Osteocyte (in vitro differentiated cells): ENCODE measurements around the gene STUM. TPM values are rescaled to one million over a fixed set of nuclear protein-coding genes. Genes with fewer than 3 reads are reported as not detected.

ENCODE experiments used
- DNase-seq: peaks from one replicate; pipeline ENCODE4 v3.0.0; 2021; ENCODE audit warnings: mixed read lengths; ENCODE audit not compliant: unreplicated experiment; ENCODE audit errors: extremely low spot score
- H3K27ac Mint-ChIP-seq: one replicate; pipeline ENCODE4 v1.8.0; 2021; ENCODE audit warnings: mild to moderate bottlenecking, mixed read lengths; ENCODE audit not compliant: unreplicated experiment
- H3K27me3 Mint-ChIP-seq: one replicate; pipeline ENCODE4 v1.8.0; 2021; ENCODE audit warnings: mixed read lengths; ENCODE audit not compliant: unreplicated experiment
- H3K36me3 Mint-ChIP-seq: one replicate; pipeline ENCODE4 v1.8.0; 2021; ENCODE audit warnings: mixed read lengths; ENCODE audit not compliant: unreplicated experiment
- H3K4me1 Mint-ChIP-seq: one replicate; pipeline ENCODE4 v1.8.0; 2021; ENCODE audit warnings: mixed read lengths; ENCODE audit not compliant: unreplicated experiment
- H3K4me3 Mint-ChIP-seq: one replicate; pipeline ENCODE4 v1.8.0; 2021; ENCODE audit warnings: mild to moderate bottlenecking, moderate library complexity, mixed read lengths; ENCODE audit not compliant: unreplicated experiment
- H3K9me3 Mint-ChIP-seq: one replicate; pipeline ENCODE4 v1.8.0; 2021; ENCODE audit warnings: mixed read lengths; ENCODE audit not compliant: unreplicated experiment
- total RNA-seq: library from RNA; stranded (reverse); gene quantifications from 2 replicates; pipeline ENCODE4 v1.2.1, GENCODE V29; 2021
- TF ChIP-seq, protein P1 (sequence below): fragments of 200-600 bp; sonication (generic); IDR thresholded peaks from 2 replicates; pipeline ENCODE4 v1.5.0; 2021; ENCODE audit warnings: antibody characterized with exemption, mild to moderate bottlenecking, moderate library complexity

STUM gene
- total RNA-seq, 1 donor from 2014 or later: 0.35 TPM

DNA sequence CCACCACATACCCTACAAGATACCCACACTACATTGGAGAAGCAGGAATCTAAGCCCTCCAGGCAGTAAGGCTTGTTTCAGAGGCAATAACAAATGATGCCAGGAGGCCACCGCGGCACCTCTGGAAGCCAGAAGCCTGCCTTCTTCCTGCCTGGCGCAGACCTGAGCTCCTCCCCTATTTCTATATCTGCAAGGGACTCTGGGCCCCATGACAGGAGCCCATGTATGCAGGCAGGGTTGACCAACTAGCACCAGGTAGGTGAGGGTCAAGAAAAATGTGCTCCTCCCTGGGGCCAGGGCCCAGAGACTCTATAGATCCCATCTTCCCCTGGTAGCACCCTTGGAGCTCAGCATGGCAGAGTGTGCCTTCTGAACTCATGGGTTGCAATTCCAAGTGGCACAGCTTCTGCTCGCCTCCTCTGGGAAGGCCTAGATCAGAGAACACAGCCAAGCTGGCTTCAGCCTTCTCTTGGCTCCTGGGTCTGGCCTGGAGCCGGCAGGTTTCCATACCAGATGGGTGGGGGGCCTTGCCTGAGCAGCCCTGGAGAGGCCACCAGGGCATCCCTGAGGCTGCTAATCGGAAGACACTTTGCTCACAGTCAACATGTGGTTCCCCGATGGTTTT, 85.1 kb downstream of the STUM start:
- Mint-ChIP-seq H3K4me1 (no peaks in the 10 kb centered on the region), H3K27ac (no peak overlapping the region), H3K27me3 (no peaks in the 10 kb centered on the region), H3K36me3 (peaks cover 12% of the 10 kb centered on the region), H3K4me3 (no peak overlapping the region), H3K9me3 (no peaks in the 10 kb centered on the region)
- DNase-seq: no peak
- TF ChIP-seq, protein P1, sequence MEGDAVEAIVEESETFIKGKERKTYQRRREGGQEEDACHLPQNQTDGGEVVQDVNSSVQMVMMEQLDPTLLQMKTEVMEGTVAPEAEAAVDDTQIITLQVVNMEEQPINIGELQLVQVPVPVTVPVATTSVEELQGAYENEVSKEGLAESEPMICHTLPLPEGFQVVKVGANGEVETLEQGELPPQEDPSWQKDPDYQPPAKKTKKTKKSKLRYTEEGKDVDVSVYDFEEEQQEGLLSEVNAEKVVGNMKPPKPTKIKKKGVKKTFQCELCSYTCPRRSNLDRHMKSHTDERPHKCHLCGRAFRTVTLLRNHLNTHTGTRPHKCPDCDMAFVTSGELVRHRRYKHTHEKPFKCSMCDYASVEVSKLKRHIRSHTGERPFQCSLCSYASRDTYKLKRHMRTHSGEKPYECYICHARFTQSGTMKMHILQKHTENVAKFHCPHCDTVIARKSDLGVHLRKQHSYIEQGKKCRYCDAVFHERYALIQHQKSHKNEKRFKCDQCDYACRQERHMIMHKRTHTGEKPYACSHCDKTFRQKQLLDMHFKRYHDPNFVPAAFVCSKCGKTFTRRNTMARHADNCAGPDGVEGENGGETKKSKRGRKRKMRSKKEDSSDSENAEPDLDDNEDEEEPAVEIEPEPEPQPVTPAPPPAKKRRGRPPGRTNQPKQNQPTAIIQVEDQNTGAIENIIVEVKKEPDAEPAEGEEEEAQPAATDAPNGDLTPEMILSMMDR: no peak

DNA sequence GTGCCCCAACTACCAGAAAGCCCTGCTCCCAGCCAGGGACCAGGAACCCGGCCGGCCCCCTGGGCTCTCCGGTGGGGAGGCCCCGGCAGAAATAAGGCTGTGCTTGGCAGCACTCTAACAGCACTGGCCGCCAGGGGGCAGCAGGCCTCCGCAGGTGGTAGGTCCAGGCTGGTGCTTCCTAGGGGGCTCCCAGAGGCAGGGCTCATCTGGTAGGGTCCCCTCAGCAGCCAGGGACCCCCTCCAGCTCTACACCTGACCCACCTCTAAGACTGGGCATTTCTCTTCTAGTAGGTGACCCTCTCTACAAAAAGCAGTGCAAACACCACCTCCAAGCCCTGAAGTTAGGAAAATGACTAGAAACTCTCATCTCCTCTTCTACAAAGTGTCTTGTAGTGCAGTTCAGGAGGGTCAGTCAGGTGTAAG, 85.6 kb downstream of the STUM start:
- Mint-ChIP-seq H3K36me3 (peaks cover 12% of the 10 kb centered on the region), H3K27me3 (no peaks in the 10 kb centered on the region), H3K4me3 (no peak overlapping the region), H3K4me1 (no peaks in the 10 kb centered on the region), H3K9me3 (no peaks in the 10 kb centered on the region), H3K27ac (no peak overlapping the region)
- TF ChIP-seq, protein P1: peak; percentile 99
- peak; percentile 92 for DNase-seq

DNA sequence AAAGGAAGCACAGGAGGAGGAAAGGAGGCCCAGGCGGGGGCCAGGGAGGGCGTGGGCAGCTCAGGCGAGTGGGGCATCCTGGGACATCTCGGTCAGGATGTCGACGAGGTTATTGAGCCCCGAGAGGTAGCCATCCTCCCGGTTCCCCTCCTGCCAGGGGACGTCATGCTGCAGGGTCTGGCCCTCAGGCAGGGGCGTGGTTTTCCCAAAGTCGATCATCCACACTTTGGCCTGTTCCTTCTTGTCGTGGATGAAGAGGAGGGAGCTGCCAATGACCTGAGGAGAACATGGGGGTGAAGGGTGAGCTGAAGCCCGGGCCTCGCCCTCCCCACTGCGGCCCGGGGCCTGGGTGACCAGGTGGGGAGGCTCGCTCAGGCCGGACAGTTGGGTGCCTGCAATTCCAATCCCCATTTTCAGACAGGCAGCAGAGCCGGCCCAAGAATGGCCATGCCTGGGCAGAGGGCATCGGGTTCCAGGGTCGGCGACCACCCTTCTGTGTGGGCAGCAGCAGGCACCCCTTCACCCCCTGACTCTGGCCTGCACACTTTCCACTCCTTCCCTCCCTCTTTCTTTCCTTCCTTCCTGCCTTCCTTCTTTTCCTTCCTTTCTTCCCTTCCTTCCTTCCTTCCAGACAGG, 86.2 kb downstream of the STUM start:
- TF ChIP-seq, protein P1: no peak
- Mint-ChIP-seq H3K36me3 (peaks cover 16% of the 10 kb centered on the region), H3K4me3 (no peak overlapping the region), H3K27ac (no peak overlapping the region), H3K27me3 (no peaks in the 10 kb centered on the region), H3K9me3 (no peaks in the 10 kb centered on the region), H3K4me1 (no peaks in the 10 kb centered on the region)
- DNase-seq: no peak

DNA sequence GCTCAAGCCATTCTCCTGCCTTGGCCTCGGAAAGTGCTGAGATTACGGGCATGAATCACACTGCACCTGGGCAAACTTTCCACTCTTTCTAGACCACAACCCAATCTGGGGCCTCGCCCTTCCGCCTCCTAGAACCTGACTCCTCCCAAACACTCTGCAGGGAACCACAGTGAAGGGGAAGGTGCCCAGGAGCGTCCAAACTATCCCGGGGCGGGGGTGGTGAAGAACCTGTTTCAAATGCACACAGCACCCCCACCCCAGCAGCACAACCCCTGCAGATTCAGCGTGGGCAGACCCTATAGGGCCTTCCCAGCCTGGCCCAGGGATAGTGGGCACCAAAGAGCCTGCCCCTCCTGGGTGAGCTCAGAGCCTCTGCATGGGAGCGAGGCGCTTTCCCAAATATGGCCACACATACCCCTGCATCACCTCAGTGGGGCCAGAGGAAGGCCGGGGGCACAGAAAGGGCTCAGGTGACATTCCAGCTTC, 86.9 kb downstream of the STUM start:
- Mint-ChIP-seq H3K27ac (no peak overlapping the region), H3K27me3 (no peaks in the 10 kb centered on the region), H3K4me3 (no peak overlapping the region), H3K9me3 (no peaks in the 10 kb centered on the region), H3K36me3 (peaks cover 18% of the 10 kb centered on the region), H3K4me1 (no peaks in the 10 kb centered on the region)
- DNase-seq: no peak
- TF ChIP-seq, protein P1: no peak

DNA sequence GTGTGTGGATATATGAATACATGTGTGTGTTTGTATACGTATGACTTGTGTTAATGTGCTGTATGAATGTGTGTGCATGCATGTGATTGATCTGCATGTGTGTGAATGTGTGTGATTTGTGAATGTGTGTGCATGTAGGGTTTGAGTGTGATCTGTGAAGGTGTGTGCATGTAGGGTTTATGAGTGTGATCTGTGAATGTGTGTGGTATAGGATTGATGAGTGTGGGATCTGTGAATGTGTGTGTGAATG, 88.2 kb downstream of the STUM start:
- Mint-ChIP-seq H3K36me3 (peaks cover 15% of the 10 kb centered on the region), H3K9me3 (no peaks in the 10 kb centered on the region), H3K4me3 (no peak overlapping the region), H3K27ac (no peak overlapping the region), H3K4me1 (no peaks in the 10 kb centered on the region), H3K27me3 (no peaks in the 10 kb centered on the region)
- DNase-seq: no peak
- TF ChIP-seq, protein P1: no peak
